ENCODE measurements around the gene RPL22L1.

- TF ChIP-seq ZNF404 (tag by site-specific recombination; IDR thresholded peaks at IDR 0.05) (no peak), ZBTB10 (tag by site-specific recombination; IDR thresholded peaks at IDR 0.05) (no peak), PATZ1 (tag by site-specific recombination; IDR thresholded peaks at IDR 0.05) (no peak), CTCF (tag by site-specific recombination; IDR thresholded peaks at IDR 0.05) (no peak)
Measured at GRCh38 chr3:170911051-170911450, 41.1 kb upstream of the RPL22L1 start.
